Breast epithelium (tissue), 4 donors: ENCODE measurements around the gene PSMA1. TPM values are rescaled to one million over a fixed set of nuclear protein-coding genes. Genes with fewer than 3 reads are reported as not detected.
A peak's percentile ranks its signal among the peaks of the same experiment; 100 is the strongest.

ENCODE experiments used
- DNase-seq, 2 donors: peaks; one replicate each; pipeline ENCODE4 v3.0.0-alpha.2; 2019; ENCODE audit warnings: low spot score in 2 of 2
- H3K27ac ChIP-seq, 2 donors: fragments of 200-600 bp; sonication (generic) in 1 of 2; one replicate each; pipeline ENCODE4 v1.5.1; 2016 to 2019; ENCODE audit warnings: mild to moderate bottlenecking in 1 of 2
- H3K27me3 ChIP-seq, 2 donors: fragments of 200-600 bp; sonication (generic) in 1 of 2; one replicate each; pipeline versions ENCODE4 v1.5.1 to v1.6.0; 2017 to 2019; ENCODE audit warnings: control low read depth in 1 of 2, mild to moderate bottlenecking in 1 of 2
- H3K36me3 ChIP-seq: fragments of 200-600 bp; one replicate; pipeline ENCODE4 v1.5.1; 2019
- H3K4me1 ChIP-seq, 2 donors: fragments of 200-600 bp; sonication (generic); one replicate each; pipeline ENCODE4 v1.5.1; 2016 to 2019; ENCODE audit warnings: control low read depth in 1 of 2
- H3K4me3 ChIP-seq, 3 donors: fragments of 200-600 bp; sonication (generic); 1 replicate in 2 of 3; 2 replicates in 1 of 3; pipeline ENCODE4 v1.5.1; 2016 to 2019; ENCODE audit warnings: mild to moderate bottlenecking in 3 of 3, moderate library complexity in 2 of 3
- H3K9me3 ChIP-seq, 2 donors: fragments of 200-600 bp; sonication (generic) in 1 of 2; one replicate each; pipeline ENCODE4 v1.5.1; 2016 to 2019; ENCODE audit warnings: control low read depth in 1 of 2
- POLR2A ChIP-seq: fragments of 450-650 bp; IDR thresholded peaks from one replicate; pipeline ENCODE4 v1.6.1; 2016; ENCODE audit warnings: antibody characterized with exemption, mild to moderate bottlenecking, moderate library complexity
- POLR2AphosphoS5 ChIP-seq, 3 donors: sonication (generic); formaldehyde crosslinking; IDR thresholded peaks; one replicate each; pipeline ENCODE4 v1.6.1; 2017; ENCODE audit warnings: antibody characterized with exemption in 3 of 3
- intact Hi-C: fragments of 100-400 bp; cut with DNase I; formaldehyde crosslinking; loops from one replicate; pipeline ENCODE4 v1.15.1; 2023; ENCODE audit warnings: low total_unique reads
- total RNA-seq, 3 donors: library from RNA; depleted of rRNA; stranded (reverse); fragments of >200 nt; gene quantifications; one replicate each; pipeline ENCODE4 v1.1.0, GENCODE V29; 2016
- TF ChIP-seq, protein P1 (sequence below), 3 donors: fragments of 450-650 bp; IDR thresholded peaks; one replicate each; pipeline ENCODE4 v1.5.1; 2016 to 2017; ENCODE audit warnings: antibody characterized with exemption in 3 of 3, mild to moderate bottlenecking in 3 of 3, moderate library complexity in 3 of 3

Gene PSMA1
- total RNA-seq, 3 donors from 2014 or later, result 107 to 120 (median 116) TPM

DNA sequence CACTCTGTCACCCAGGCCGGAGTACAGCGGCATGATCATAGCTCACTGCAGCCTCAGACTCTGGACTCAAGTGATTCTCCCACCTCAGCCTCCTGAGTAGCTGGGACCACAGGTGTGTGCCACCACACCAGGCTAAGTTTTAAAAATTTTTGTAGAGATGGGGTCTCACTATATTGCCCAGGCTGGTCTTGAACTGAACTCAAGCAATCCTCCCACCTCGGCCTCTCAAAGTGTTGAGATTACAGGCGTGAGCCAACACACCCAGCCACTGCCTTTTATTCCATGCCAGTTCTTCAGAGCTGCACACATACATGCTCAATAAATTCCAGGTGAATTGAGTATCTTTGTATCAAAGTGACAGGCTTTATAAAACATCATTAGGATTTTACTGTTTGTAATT is 18.1 kb downstream of the PSMA1 start:
- Histone ChIP-seq H3K9me3 (no peaks in the 10 kb centered on the region), H3K4me3 (no peak overlapping the region), H3K36me3 (peaks cover 5% of the 10 kb centered on the region), H3K27me3 (no peaks in the 10 kb centered on the region), H3K27ac (no peak overlapping the region), H3K4me1 (no peaks in the 10 kb centered on the region)
- TF ChIP-seq POLR2A (no peak), POLR2AphosphoS5 (IDR thresholded peaks at IDR 0.05) (no peak)
- TF ChIP-seq, protein P1, sequence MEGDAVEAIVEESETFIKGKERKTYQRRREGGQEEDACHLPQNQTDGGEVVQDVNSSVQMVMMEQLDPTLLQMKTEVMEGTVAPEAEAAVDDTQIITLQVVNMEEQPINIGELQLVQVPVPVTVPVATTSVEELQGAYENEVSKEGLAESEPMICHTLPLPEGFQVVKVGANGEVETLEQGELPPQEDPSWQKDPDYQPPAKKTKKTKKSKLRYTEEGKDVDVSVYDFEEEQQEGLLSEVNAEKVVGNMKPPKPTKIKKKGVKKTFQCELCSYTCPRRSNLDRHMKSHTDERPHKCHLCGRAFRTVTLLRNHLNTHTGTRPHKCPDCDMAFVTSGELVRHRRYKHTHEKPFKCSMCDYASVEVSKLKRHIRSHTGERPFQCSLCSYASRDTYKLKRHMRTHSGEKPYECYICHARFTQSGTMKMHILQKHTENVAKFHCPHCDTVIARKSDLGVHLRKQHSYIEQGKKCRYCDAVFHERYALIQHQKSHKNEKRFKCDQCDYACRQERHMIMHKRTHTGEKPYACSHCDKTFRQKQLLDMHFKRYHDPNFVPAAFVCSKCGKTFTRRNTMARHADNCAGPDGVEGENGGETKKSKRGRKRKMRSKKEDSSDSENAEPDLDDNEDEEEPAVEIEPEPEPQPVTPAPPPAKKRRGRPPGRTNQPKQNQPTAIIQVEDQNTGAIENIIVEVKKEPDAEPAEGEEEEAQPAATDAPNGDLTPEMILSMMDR (IDR thresholded peaks at IDR 0.05), result no peak
- intact Hi-C loops, result no loop called here
- DNase-seq, result no peak

GRCh38 chr11:14500181-14500651 is 20.0 kb downstream of the PSMA1 start:
- Histone ChIP-seq H3K9me3 (no peaks in the 10 kb centered on the region), H3K27ac (peak overlapping the region; percentile 82 to 93), H3K4me1 (no peaks in the 10 kb centered on the region), H3K27me3 (no peaks in the 10 kb centered on the region), H3K36me3 (no peaks in the 10 kb centered on the region), H3K4me3 (peak overlapping the region; percentile 76 to 95 (median 87))
- TF ChIP-seq, protein P1 (IDR thresholded peaks at IDR 0.05), result no peak
- no peak for TF ChIP-seq POLR2AphosphoS5 (IDR thresholded peaks at IDR 0.05)
- TF ChIP-seq POLR2A, result no peak
- intact Hi-C loops, result no loop called here
- no peak for DNase-seq

- peak; percentile 88 to 90 for DNase-seq
- no peaks in the 10 kb centered on the region for H3K27me3 ChIP-seq
- H3K4me3 ChIP-seq, result peak within 1 kb of the TSS; percentile 76 to 95 (median 87)
- no peaks in the 10 kb centered on the region for H3K36me3 ChIP-seq
- H3K27ac ChIP-seq, result peak within 1 kb of the TSS; percentile 82 to 93
- peak; percentile 71 for TF ChIP-seq POLR2A
- peak; percentile 76 to 95 (median 93) for TF ChIP-seq POLR2AphosphoS5 (IDR thresholded peaks at IDR 0.05)
- TF ChIP-seq, protein P1 (IDR thresholded peaks at IDR 0.05), result no peak
- H3K4me1 ChIP-seq, result no peaks in the 10 kb centered on the region
- intact Hi-C loops, result no loop called here
- no peaks in the 10 kb centered on the region for H3K9me3 ChIP-seq
Observed at GRCh38 chr11:14499560-14500180, 20.5 kb downstream of the PSMA1 start, which contains the start of gene COPB1. Gene COPB1 (minus strand): TSS chr11:14499811. CDS start chr11:14498928, 883 bp downstream.

- Histone ChIP-seq H3K27ac (peak overlapping the region; percentile 82 to 93), H3K36me3 (no peaks in the 10 kb centered on the region), H3K9me3 (no peaks in the 10 kb centered on the region), H3K4me3 (peak overlapping the region; percentile 76 to 95 (median 87)), H3K27me3 (no peaks in the 10 kb centered on the region), H3K4me1 (no peaks in the 10 kb centered on the region)
- intact Hi-C loops, result no loop called here
- DNase-seq, result no peak
- TF ChIP-seq, protein P1 (IDR thresholded peaks at IDR 0.05), result no peak
- TF ChIP-seq POLR2AphosphoS5 (IDR thresholded peaks at IDR 0.05) (no peak), POLR2A (no peak)
Observed at GRCh38 chr11:14499178-14499559, 21.0 kb downstream of the PSMA1 start.

GRCh38 chr11:14480716-14481115 is 39.5 kb downstream of the PSMA1 start:
- intact Hi-C loops, result no loop called here
- H3K27ac ChIP-seq, result no peak overlapping the region

More at GRCh38 chr11:14480716-14481115, 39.5 kb downstream of the PSMA1 start:
- no peaks in the 10 kb centered on the region for H3K27me3 ChIP-seq
- TF ChIP-seq, protein P1 (IDR thresholded peaks at IDR 0.05), result no peak
- TF ChIP-seq POLR2A, result no peak
- no peak for TF ChIP-seq POLR2AphosphoS5 (IDR thresholded peaks at IDR 0.05)
- H3K4me1 ChIP-seq, result no peaks in the 10 kb centered on the region
- no peaks in the 10 kb centered on the region for H3K9me3 ChIP-seq
- peaks cover 26% of the 10 kb centered on the region for H3K36me3 ChIP-seq
- DNase-seq, result no peak
- no peak overlapping the region for H3K4me3 ChIP-seq
